Skeletal muscle satellite cell (primary cell): Measurements from ENCODE around the gene THOC1.

Experiments used
- H3K27me3 ChIP-seq: 2 replicates; pipeline ENCODE4 v1.7.0; 2013; ENCODE audit warnings: low read length; ENCODE audit not compliant: control insufficient read depth, insufficient read depth
- H3K36me3 ChIP-seq: 2 replicates; pipeline ENCODE4 v1.7.0; 2013; ENCODE audit warnings: mild to moderate bottlenecking, control low read depth, low read length; ENCODE audit not compliant: insufficient read depth
- H3K4me1 ChIP-seq: 2 replicates; pipeline ENCODE4 v1.7.0; 2013; ENCODE audit warnings: low read length; ENCODE audit not compliant: control insufficient read depth, insufficient read depth
- H3K4me2 ChIP-seq: 2 replicates; pipeline ENCODE4 v1.7.0; 2013; ENCODE audit warnings: mild to moderate bottlenecking, low read length
- H3K4me3 ChIP-seq: 2 replicates; pipeline ENCODE4 v1.7.0; 2013; ENCODE audit warnings: low read length
- H3K9ac ChIP-seq: 2 replicates; pipeline ENCODE4 v1.7.0; 2013; ENCODE audit warnings: mild to moderate bottlenecking, low read depth, low read length, moderate library complexity
- H3K9me3 ChIP-seq: replicated peaks from 2 replicates; pipeline ENCODE4 v1.7.0; 2013; ENCODE audit warnings: mild to moderate bottlenecking, control low read depth, low read length

Gene THOC1

GRCh38 chr18:172361-172760 lies 95.5 kb downstream of the THOC1 start:
- H3K9ac ChIP-seq = no peak overlapping the region
- no peak overlapping the region for H3K4me2 ChIP-seq
- no peak overlapping the region for H3K4me3 ChIP-seq
- peaks cover 21% of the 10 kb centered on the region for H3K36me3 ChIP-seq
- no peaks in the 10 kb centered on the region for H3K27me3 ChIP-seq
- H3K9me3 ChIP-seq = no peaks in the 10 kb centered on the region
- H3K4me1 ChIP-seq = no peaks in the 10 kb centered on the region
